Activated gamma-delta T cell treated with anti-CD3 and anti-CD28 coated beads, Interleukin-2, amount 50 U/mL, for 16 hours (primary cell): Measurements from ENCODE around the gene MYOZ3.

ENCODE experiments used
- DNase-seq: peaks from one replicate; pipeline ENCODE4 v3.0.0-alpha.2; 2020; ENCODE audit warnings: low read depth

Gene MYOZ3

DNA sequence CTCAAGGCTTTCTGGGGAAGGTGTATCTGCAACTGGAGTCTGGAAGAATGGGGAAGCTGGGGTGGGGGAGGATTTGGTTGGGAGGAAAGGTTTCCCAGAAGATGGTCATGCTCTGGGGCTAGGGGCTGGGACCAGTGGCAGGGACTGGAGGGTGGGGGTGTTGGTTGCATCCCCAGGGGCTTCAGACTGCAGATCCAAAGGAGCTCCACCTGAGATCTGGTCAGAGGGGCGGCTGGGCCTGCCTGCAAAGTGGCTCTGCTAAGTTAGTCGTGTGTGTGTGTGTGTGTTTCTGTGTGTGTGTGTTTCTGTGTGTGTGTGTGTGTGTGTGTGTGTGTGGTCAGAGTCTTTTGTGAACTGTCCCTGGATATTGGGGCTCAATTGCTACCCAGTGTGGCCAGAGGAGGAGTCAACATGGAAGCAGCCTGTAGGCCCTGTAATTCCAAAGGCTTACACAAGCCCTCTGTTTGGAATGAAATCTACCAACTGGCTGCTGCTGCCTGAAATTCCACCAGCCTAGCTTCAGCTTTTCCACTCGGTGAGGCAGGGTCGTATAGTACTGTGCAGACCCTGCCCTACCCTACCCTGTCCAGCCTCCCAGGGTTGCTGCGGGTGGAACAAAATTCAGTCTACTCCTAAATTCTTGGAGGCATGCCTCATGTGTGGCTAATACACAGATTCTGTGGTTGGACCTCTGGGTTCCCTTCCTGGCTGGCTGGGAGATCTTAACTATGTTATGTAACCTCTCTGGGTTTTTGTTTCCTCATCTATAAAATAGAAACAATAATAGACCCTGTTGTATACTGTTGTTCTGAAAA is 33.1 kb upstream of the MYOZ3 start:
- no peak for DNase-seq

DNA sequence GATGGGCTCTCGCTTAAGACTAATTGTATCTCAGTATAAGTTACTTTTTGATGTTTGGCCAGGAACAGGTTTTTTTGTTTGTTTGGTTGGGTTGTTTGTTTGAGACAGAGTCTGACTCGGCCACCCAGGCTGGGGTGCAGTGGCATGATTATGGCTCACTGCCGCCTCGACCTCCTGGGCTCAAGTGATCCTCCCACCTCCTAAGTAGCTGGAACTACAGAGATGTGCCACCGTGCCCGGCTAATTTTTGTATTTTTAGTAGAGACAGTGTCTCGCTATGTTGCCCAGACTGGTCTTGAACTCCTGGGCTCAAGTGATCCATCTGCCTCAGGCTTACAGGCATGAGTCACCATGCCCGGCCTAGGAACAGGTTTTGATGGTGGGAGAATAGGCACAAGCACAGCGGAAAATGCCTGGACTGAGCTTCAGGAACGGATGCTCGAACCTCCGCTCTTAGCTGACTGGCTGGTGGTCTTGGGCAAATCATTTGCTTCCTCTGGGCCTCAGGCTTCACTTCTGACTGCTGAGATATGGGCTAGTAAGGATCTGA is 32.0 kb upstream of the MYOZ3 start:
- no peak for DNase-seq

DNA sequence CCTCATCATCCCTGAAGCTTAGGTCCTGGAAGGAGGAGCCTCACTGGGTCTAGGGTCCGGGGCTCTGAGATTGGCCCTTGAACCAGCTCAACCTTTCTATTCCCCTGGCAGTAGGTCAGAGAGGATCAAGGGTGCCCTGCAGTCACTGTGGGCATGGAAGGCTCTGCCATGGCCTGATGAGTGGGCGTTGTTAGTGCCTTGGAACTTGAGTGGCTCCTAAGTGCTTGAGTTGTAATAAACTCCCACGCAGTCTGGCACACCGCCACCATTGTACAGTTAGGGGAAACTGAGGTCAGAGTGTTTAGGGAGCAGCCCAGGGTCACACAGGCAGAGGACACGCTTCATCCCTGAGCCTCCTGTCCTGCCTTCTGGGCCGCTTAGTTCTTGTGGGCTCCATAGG is 31.0 kb upstream of the MYOZ3 start:
- no peak for DNase-seq

DNA sequence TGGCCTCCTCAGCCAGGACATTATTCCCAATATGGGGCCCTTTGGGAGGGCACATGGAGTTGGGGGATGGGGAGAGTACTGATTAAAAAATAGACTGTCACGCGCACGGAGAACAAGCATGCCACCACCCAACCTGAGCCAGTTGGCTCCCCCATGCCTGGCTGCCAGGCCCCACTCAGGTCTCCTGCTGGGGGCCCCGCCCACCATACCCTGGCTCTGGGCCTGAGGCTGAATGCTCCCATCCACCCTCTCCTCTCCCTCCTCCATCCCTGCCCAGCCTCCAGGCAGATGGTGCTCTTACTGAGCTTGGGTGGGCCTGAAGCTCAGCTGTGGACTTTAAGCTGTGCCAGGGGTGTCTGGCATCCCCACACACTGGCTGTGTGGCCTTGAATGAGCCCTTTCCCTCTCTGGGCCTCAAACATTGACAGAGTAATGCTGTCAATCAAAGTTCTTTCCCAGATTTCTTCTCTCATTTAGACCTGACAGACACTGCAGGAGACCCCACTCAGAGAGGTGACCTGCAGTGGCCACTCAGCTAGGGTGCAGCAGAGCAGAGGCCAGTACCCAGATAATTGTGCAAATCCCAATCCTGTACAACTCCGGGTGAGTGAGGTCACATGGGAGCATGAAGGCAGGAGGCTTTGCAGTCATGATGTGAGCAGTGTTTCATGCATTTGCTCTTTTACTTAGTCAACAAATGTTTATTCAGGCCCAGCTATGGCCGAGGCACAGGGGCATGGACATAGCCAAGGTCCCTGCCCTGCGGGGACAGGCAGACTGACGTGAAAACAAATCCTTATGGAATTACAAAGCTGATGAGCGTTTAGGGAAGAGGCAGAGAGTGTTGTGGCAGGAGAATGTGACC is 30.4 kb upstream of the MYOZ3 start:
- no peak for DNase-seq

DNA sequence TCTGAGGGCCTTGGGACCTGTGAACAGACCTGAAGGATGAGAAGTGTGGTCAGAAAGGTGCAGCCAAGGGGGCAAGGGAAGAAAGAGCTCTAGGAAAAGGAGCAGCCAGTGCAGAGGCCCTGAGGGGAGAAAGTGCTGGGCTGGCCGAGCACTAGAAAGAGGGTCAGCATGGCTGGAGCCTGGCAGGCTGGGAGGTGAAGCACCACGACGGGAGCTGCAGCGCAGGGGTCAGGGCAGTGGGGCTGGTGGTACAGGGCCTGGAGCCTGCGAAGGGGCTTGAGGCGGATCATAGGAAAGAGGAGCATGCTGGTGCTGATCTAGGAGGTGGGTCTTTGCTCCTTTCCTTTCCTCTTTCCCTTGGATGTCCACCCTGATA is 29.7 kb upstream of the MYOZ3 start:
- no peak for DNase-seq

DNA sequence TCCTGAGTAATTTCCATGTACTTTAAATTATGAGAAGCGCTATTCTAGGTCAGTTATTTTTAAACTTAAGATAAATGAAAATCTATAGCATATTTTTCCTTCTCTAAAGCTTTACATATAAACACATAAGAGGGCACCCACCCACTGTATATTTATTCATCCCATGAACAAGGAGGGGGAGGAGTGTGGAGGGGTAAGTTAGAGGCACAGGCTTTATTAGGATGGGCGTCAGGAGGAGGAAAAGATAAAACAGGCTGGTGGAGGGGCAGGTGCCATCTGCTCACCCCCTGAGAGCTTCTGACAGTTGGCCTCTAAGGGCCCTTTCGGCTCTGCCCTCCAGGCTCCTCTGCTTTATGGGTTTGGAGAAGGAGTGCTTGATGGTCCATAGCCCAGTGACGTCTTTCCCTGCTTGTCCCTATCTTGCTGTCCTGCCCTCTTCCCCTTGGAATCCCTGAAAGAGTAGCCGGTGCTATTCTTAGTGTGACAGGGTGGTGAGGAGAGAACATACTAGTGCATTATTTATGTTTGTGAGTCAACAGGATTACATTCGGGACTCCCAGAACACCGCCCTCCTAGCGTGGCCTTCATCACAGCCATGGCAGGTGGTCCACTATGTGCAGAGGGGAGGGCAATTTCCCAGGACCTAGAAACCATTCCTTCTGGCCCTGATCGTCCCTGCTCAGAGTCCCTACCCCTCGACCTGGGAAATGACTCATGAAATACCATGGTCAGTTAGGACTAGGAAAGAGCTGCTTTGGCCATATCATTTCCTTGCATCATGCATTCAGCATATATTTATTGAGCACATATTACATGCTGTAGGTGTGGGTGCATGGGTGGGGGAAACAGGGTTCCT is 28.5 kb upstream of the MYOZ3 start:
- DNase-seq: no peak

DNA sequence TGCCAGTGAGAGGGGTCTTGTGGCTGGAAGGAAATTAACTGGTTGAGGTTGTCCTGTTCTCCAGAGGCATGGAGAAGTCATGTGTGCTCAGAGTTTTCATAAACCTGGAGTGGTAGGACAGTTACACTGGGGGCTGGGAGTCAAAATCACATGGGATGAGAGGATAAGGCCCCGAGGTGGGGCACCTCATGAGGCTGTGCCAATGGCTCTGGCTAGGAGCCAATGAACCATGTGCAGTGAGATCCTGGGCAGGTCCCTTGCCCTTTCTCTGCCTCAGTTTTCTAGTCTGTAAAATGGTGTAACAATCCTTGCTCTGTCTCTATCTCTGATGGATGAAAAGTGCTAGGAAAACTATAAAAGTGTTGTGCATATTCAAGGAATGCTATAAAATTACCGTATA is 27.6 kb upstream of the MYOZ3 start:
- DNase-seq: no peak

DNA sequence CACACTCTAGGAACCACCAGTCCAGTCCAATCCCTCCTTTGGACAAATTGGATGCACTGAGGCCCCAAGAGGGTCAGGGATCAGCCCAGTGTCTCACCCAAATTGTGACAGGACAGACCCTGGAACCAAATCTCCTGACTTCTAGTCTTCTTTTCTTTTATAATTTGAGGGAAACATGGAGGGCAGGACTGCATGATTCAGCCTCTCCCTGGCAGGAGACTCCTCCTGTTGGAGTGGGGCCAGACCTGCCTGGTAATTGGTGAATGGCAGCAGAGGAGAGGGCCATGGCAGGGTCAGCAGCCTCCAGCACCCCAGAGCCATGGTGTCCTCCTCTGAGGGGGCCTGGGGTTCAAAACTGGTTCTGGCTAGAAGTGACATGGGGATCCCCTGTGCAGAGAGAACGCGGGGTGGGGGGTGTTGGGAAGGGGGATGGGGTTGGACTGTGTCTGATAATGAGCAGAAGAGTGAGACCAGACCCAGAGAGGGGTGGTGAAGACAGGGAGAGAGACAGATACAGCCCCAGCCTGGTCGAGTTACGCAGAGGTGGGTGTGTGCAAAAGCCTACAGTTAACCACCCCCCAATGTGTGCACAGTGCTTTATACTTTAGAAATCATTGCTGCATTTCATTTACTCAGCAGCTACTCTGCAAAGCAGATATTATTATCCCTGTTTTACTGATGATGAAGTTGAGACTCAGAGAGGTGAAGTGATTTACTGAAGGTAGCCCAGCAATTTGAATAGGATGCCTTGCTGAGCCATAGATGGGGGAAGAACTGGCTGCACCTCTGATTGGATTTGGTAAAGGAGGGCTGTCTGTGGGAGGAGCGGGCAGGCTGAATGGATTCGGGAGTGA is 24.4 kb upstream of the MYOZ3 start:
- no peak for DNase-seq

DNA sequence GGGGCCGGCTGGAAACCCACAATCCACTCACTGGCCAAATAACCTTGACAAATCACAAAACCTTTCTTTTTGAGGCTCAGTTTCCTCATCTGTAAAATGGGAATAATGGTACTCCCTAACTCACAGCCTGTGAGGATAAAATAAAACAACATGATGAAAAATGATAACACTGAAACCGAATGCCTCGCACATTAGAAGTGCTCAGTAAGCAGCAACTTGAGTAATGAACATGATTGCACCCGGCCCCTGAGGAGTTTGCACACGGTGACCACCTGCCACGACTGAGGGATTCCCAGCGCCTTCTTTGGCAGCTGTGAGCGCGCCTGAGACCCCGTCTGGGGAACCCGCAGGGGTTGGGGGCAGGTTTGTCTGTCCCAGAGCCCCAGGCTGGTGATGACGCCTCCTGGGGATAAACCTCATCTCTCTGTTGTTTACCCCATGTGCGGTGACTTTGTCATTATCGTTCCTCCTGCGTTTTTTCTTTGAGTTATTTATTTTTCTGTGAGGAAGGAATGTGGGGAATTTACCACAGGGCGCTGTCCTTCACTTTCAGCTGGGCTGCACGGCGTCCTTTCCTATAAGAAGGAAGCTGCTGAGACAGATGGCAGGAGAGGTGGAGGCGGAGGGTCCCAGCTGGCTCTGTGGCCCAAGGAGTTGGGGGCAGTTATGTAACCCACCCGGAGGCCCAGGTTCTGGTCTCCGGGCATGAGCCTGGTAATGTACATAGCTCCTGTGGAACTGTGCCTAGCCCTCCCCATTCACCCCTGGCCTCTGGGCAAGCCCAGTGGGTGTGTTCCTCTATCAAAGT is 23.6 kb upstream of the MYOZ3 start:
- no peak for DNase-seq

DNA sequence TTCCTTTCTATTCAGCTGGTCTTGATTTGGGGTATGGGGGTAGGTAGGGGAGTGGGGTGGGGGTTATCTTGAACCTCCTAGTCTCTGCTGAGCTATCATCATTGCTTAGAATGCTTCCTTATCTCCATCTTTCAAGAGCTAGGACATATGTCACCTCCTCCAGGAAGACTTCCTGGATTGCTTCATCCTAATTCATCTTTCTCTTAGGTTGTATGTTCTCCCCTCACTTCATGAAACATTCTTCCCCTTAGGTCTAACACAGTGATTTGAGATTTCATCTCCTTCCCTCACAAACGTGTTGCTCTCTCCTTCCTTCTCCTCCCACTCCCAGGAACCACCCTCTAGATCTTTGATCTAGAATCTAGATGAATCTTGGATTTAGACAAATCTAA is 23.0 kb upstream of the MYOZ3 start:
- DNase-seq: no peak

DNA sequence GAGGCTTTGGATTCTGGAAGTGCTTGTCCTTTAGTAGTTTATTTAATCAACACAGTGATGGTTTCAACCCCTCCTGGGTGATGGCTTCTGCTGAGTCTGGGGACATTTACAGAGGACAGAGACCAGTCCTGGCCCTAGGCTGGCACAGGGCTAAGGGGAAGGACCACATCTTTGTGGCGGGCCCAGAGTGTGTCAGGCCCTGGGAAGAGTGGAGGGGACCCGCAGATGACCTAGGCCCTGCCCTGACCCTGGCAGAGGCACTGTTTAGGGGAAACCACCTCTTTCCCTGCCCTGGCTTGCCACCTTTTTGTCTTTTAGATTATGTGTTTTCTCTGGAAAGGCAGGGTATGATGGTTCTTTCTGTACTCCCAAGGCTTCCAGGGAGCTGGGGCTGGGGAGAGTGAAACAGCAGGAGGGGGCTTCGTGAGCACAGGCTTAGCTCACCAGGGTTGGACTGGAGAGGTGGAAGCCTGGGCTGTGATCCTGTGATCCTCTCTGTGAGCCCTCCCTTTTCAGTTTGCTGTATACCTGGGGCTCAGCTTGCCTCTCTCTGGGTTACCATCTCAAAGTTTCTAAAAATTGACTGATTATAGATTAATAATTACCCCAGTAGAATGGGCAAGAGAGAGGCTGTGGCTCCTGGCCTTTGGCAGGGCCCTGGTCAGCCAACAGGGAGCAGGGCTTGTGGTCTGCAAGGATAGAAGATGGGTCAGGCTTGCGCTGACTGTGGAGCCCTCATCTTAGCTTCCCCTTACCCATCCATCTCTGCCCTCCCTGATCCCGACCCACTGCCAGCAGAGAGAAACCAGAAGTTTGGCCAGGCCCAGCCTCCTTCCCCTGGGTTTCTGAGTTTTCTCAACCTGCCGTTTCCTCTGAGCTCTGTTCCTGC is 22.3 kb upstream of the MYOZ3 start:
- no peak for DNase-seq

DNA sequence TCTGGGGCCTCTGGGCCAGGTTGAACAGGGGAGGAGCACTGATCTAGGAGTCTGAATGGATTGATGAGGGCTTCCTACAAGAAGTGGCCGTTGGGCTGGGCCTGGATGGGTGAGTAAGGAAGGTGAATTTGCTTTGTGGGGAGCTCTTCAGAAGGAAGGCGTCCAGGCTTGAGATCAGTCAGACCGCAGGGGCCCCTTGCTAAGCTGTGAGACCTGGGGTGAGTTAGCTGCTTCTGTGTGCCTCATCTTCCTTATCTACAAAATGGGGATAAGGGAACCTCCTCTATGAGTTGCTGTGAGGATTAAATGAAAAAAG is 21.7 kb upstream of the MYOZ3 start:
- DNase-seq: no peak

DNA sequence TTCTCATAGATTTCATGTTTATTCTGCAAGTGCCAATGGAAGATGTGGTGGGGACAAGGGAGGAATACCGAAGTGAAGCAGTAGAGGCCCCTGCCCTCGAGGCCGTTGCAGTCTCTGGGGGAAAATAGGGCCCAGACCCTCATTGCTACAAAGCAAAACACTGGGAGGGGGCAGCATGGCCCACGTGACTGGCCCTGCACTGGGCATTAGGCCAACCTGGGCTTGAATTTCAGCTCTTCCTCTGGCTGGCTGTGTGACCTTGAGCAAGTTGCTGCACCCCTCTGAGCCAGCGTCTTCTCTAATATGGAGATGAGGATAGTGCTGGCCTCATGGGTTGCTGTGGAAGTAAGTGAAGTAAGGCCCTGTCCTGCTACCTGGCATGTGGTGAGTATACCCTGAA is 21.3 kb upstream of the MYOZ3 start:
- DNase-seq: no peak

DNA sequence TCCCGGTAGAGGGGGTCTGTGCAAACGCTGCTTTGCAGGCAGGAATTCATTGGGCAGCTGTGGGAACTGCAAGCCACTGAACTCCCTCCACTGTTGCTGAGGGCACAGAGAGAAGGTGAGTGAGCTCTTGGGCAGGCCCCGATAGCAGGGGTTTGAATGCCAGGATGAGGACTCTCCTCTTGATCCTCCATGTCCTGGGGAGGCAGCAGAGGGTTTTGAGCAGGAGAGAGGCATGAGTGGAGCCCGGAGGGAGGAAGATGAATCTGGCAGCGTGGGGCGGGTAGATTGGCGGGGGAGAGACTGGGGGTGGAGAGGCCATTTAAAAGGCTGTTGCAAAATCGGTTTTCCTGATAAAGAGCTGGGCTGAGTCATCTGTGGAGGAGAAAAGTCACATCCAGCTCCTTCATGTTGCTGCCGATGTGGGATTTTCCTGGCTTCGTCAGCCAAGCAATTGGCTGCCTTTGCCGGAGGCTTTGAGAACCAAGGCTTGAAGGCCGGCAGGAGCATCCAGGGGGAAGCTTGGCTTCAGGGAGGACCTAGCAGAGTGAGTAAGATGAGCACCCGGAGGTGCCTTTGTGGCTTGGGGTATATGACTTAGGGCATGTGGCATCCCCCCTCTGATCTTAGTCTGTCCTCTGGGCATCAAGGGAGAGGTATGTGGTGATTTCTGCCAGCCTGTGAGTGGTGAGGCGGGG is 20.6 kb upstream of the MYOZ3 start, which contains the start of gene SYNPO:
Gene SYNPO, plus strand, starts transcription at position 350 of the 695 bp plus-strand sequence. CDS start 7,616 bp downstream, outside the sequence.
- no peak for DNase-seq

DNA sequence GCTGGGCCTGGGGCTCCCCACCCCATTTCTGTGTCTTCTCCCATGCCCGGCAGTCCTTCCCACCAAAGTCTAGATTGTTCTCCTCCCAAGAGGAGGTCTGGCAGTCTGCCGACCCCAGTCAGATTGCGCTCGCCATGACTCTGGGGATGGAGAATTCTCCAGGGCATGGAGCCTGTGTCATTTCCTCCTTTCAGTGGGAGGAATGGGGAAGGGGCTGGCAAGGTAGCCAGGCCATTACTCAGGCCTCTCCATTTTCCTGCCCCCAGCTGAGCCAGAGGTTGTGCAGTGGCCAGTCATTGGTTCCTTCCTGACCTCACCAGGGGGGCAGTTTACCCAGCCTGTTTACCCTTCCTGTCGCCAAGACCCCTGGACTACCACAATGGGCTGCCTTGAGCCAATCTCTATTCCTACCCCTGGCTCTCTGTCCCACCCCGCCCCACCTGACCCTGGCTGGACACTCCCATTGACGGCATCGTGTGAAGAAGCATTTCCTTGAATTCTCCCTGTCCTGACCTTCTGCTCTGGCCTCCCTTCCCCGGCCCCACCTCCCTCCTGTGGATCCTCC is 20.0 kb upstream of the MYOZ3 start:
- DNase-seq: no peak

DNA sequence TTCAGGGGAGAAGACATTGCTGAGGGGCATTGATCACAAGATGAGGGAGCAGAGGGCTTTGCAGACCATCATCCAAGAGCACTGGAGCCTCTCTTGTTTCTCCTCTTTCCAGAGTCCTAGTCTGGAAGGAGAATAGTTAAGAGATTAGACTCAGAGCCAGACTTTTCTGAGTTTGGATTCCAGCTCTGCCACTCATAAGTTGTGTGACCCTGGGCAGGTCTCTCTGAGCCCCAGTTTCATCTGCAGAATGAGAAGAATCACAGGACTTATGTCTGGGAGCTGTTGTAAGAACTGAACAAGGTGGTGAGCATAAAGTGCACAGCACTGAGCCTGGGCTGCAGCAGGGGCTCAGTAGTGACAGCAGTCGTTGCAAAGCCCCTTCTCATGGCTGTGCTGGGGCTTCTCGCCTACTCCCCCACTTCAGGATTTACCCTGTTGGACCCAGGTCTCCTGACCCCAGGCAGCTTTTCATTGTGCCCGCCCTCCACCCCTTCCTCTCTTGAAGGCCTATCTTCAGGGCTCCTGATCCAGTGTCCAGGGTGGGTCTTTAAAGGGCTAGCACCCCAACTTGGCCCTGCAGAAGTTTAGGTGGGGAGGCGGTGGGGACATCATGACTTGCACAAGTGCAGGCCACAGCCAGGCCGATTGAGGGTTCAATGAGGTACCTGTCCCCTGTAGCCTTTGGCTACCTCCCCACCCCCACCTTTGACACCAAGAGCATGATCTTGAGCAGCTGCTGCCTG is 19.1 kb upstream of the MYOZ3 start:
- DNase-seq: no peak

DNA sequence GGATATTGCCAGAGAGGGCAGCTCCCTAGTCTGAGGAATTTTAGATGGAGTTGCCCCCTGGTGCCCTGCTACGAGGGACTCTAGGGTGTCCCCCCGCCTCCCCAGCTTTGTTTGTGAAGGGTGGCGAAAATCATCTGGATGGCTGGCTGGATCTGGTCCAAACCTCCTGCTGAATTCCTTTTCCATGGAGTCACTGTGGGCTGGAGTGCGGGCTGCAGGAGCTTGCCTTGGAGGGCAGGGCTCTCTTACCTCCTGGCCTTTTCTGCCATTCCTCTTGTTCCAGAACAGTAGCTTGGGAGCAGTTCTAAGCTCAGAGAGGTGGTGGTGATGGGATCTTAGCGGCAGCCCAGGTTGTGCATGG is 18.5 kb upstream of the MYOZ3 start:
- DNase-seq: no peak
